Osteoblast (primary cell): Measurements from ENCODE around the gene GRID1. TPM values are rescaled to one million over a fixed set of nuclear protein-coding genes. Genes with fewer than 3 reads are reported as not detected.

Experiments used
- DNase-seq: peaks from one replicate; pipeline ENCODE4 v3.0.0; 2011; ENCODE audit warnings: low spot score, mixed read lengths; ENCODE audit not compliant: insufficient read length; ENCODE audit errors: missing footprints
- H2AFZ ChIP-seq: 2 replicates; pipeline ENCODE4 v1.6.0; 2011; ENCODE audit warnings: mild to moderate bottlenecking, low read length
- H3K27ac ChIP-seq: 2 replicates; pipeline ENCODE4 v1.5.1; 2011; ENCODE audit warnings: mild to moderate bottlenecking, low read depth, low read length, moderate library complexity
- H3K27me3 ChIP-seq: 2 replicates; pipeline ENCODE4 v1.6.0; 2012; ENCODE audit warnings: mild to moderate bottlenecking, control low read depth, inconsistent platforms, low read length, moderate library complexity; ENCODE audit not compliant: insufficient read depth
- H3K36me3 ChIP-seq: 2 replicates; pipeline ENCODE4 v1.5.1; 2011; ENCODE audit warnings: mild to moderate bottlenecking, low read length, control low read depth, moderate library complexity; ENCODE audit not compliant: insufficient read depth
- H3K4me1 ChIP-seq: 2 replicates; pipeline ENCODE4 v1.5.1; 2011; ENCODE audit warnings: mild to moderate bottlenecking, low read length, control low read depth, moderate library complexity; ENCODE audit not compliant: insufficient read depth
- H3K4me2 ChIP-seq: 2 replicates; pipeline ENCODE4 v1.6.0; 2011; ENCODE audit warnings: mild to moderate bottlenecking, low read length; ENCODE audit not compliant: insufficient read depth
- H3K4me3 ChIP-seq: fragments of 200-600 bp; sonication (generic); 3 replicates; pipeline ENCODE4 v1.5.1; 2012; ENCODE audit warnings: mild to moderate bottlenecking, low read length, inconsistent platforms; ENCODE audit not compliant: insufficient read depth
- H3K79me2 ChIP-seq: 2 replicates; pipeline ENCODE4 v1.6.0; 2012; ENCODE audit warnings: mild to moderate bottlenecking, low read length, control low read depth, inconsistent platforms; ENCODE audit not compliant: insufficient read depth
- H3K9me3 ChIP-seq: 2 replicates; pipeline ENCODE4 v1.5.1; 2011; ENCODE audit warnings: low read depth, low read length, control low read depth
- H4K20me1 ChIP-seq: 2 replicates; pipeline ENCODE4 v1.6.0; 2012; ENCODE audit warnings: mild to moderate bottlenecking, low read length, control low read depth; ENCODE audit not compliant: insufficient read depth
- CTCF ChIP-seq: IDR thresholded peaks from 2 replicates; pipeline ENCODE4 v1.5.1; 2011; ENCODE audit warnings: mild to moderate bottlenecking, low read depth, low read length, moderate library complexity; ENCODE audit errors: extremely low read depth
- total RNA-seq: library from RNA; depleted of rRNA; stranded (reverse); fragments of >200 nt; gene quantifications from 2 replicates; pipeline ENCODE4 v1.2.3, GENCODE V29; 2012

GRID1 gene
- total RNA-seq, 1 donor, result not detected

DNA sequence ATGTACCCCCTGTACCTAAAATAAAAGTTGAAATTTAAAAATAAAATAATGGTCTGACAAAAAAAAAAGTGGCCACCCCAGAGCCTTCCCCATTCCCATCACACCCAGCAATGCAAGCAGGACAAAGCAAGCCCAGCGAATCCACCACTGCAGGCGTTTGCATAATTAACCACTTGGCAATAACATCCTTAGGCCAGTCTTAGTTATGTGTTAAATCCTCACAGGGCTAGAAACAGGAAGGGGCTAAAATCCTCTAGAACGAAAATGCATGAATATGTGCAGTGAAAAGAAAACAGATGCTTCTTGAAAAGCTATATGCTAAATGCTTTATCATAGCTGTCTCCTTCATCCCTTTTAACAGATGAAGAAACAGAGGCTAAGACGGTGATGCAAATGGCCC is 229.7 kb downstream of the GRID1 start:
- Histone ChIP-seq H3K79me2 (no peaks in the 10 kb centered on the region), H2AFZ (no peak overlapping the region), H3K9me3 (no peaks in the 10 kb centered on the region), H3K4me3 (no peak overlapping the region), H3K4me2 (no peak overlapping the region), H3K4me1 (no peaks in the 10 kb centered on the region), H3K27ac (no peak overlapping the region), H3K27me3 (no peaks in the 10 kb centered on the region), H3K36me3 (no peaks in the 10 kb centered on the region), H4K20me1 (no peaks in the 10 kb centered on the region)
- no peak for DNase-seq
- TF ChIP-seq CTCF, result no peak

DNA sequence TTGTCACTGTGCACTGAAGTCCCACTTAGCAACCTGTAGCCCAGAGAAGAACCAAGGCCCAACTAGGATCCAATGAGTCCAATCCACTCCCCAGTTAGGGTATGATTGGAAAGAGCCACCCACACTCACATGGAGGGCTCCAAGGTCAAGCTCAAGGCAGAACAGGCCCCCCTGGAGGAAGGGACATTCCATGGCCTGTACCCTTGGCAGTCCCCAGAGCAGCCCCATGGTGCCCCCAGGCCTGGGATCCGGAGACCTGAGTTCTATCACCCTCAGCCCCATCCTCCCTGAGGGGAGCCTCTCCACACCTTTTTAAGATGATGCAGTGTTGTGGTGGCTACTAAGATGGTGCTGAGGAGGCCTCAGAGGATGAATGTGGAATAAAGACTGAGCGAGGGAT is 231.4 kb downstream of the GRID1 start:
- no peak for DNase-seq
- Histone ChIP-seq H3K4me3 (no peak overlapping the region), H4K20me1 (no peaks in the 10 kb centered on the region), H3K4me2 (no peak overlapping the region), H3K27me3 (no peaks in the 10 kb centered on the region), H3K36me3 (no peaks in the 10 kb centered on the region), H3K4me1 (no peaks in the 10 kb centered on the region), H3K27ac (no peak overlapping the region), H2AFZ (no peak overlapping the region), H3K9me3 (no peaks in the 10 kb centered on the region), H3K79me2 (no peaks in the 10 kb centered on the region)
- TF ChIP-seq CTCF, result no peak

DNA sequence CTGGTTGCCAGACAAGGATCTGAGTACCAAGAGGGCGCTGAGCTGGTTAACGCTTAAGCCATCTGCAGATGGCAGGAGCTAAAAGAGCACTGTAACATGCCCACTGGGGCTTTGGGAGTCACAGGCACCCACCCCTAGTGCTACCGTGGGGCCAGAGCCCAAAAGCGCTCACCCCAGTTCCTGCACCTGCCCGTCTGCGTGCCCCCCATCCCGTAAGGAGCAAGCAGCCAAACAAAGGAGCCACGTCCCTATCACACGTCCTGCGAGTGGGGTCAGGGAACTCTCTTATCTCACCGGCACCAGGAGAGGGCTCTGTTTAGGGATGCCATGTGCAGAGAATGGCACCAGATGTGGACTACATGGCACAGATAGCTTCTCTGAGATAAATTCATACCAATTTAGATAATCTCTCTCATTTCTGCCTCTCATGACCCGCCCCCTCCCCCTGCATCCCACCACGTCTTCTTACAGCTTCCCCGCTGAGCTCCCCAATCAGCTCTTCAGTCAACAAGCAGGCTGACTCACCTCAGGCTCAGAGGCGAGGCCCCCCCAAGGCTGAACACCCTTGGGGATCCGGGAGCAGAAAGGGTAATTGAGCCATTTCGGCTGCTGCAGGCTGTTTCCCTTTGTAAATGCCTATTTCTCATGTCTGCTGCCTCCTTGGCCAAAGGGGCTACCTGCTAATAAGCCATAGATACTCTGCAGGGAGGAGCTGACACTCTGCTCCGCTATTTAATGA is 235.7 kb downstream of the GRID1 start:
- Histone ChIP-seq H3K36me3 (no peaks in the 10 kb centered on the region), H3K27ac (no peak overlapping the region), H2AFZ (no peak overlapping the region), H3K27me3 (no peaks in the 10 kb centered on the region), H3K4me1 (no peaks in the 10 kb centered on the region), H3K79me2 (no peaks in the 10 kb centered on the region), H3K4me3 (no peak overlapping the region), H3K9me3 (no peaks in the 10 kb centered on the region), H4K20me1 (no peaks in the 10 kb centered on the region), H3K4me2 (no peak overlapping the region)
- DNase-seq, result no peak
- TF ChIP-seq CTCF, result no peak

DNA sequence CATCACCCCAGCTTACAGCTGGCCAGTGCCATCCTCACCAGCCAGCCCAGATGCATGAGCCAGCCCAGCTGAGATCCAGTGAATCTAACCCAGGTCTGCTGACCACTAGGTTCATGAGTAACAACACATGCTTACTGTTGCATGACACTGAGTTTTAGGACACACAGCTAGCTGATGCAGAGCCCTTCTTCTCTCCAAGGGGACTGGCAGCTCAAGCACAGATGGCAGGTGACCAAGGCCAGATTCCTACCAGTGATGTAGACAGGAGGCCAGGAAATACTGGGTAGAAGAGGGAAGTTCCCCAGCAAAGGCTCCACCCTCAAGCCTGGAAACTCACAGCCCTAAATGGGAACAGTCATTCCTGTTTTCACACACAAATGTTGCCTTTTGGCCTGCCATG is 236.6 kb downstream of the GRID1 start:
- Histone ChIP-seq H3K4me1 (no peaks in the 10 kb centered on the region), H2AFZ (no peak overlapping the region), H3K4me2 (no peak overlapping the region), H3K9me3 (no peaks in the 10 kb centered on the region), H3K79me2 (no peaks in the 10 kb centered on the region), H3K36me3 (no peaks in the 10 kb centered on the region), H3K27me3 (no peaks in the 10 kb centered on the region), H3K27ac (no peak overlapping the region), H4K20me1 (no peaks in the 10 kb centered on the region), H3K4me3 (no peak overlapping the region)
- DNase-seq, result no peak
- no peak for TF ChIP-seq CTCF
